Adipocyte (in vitro differentiated cells): ENCODE results near the gene GNAS.
A peak's percentile ranks its signal among the peaks of the same experiment; 100 is the strongest.

Source experiments
- DNase-seq: peaks from one replicate; pipeline ENCODE4 v3.0.0-alpha.2; 2015; ENCODE audit warnings: low read depth
- H3K27me3 ChIP-seq: replicated peaks from 2 replicates; pipeline ENCODE4 v1.7.0; 2013; ENCODE audit warnings: mild to moderate bottlenecking, low read length, moderate library complexity; ENCODE audit not compliant: control insufficient read depth, insufficient read depth
- H3K36me3 ChIP-seq: 2 replicates; pipeline ENCODE4 v1.7.0; 2013; ENCODE audit warnings: low read length, mild to moderate bottlenecking, moderate library complexity; ENCODE audit not compliant: control insufficient read depth, insufficient read depth, severe bottlenecking
- H3K4me1 ChIP-seq: 2 replicates; pipeline ENCODE4 v1.7.0; 2013; ENCODE audit warnings: mild to moderate bottlenecking, low read length, moderate library complexity; ENCODE audit not compliant: control insufficient read depth, insufficient read depth
- H3K4me3 ChIP-seq: 2 replicates; pipeline ENCODE4 v1.7.0; 2013; ENCODE audit warnings: mild to moderate bottlenecking, low read length, moderate library complexity
- H3K9ac ChIP-seq: 2 replicates; pipeline ENCODE4 v1.7.0; 2013; ENCODE audit warnings: mild to moderate bottlenecking, low read length, moderate library complexity
- H3K9me3 ChIP-seq: 2 replicates; pipeline ENCODE4 v1.7.0; 2013; ENCODE audit warnings: mild to moderate bottlenecking, low read length, moderate library complexity; ENCODE audit not compliant: control insufficient read depth

GNAS gene

DNA sequence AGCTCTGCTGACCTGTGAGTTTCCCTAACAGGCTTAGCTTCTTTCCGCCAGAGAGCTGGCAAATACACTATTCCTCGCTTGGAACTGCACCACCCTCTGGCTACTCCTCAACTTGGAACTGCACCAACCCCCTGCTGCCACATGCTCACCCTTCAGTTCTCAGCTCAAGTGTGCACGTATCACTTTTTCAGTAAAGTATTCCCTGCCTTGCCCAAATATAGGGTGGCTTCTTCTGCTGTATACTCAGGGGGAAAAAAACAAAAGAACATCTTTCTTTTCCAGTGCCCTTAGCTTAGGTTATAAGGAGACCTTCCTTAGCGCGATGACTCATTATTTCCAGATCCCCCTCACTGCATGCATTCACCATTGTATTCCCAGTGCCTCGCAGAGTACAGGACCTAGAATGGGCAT, 23.0 kb upstream of the GNAS start:
- no peak for DNase-seq
- H3K4me1 ChIP-seq: peaks cover 2% of the 10 kb centered on the region
- H3K9ac ChIP-seq: no peak overlapping the region
- H3K4me3 ChIP-seq: no peak overlapping the region
- H3K9me3 ChIP-seq: no peaks in the 10 kb centered on the region
- H3K27me3 ChIP-seq: peaks cover 6% of the 10 kb centered on the region
- no peaks in the 10 kb centered on the region for H3K36me3 ChIP-seq

DNA sequence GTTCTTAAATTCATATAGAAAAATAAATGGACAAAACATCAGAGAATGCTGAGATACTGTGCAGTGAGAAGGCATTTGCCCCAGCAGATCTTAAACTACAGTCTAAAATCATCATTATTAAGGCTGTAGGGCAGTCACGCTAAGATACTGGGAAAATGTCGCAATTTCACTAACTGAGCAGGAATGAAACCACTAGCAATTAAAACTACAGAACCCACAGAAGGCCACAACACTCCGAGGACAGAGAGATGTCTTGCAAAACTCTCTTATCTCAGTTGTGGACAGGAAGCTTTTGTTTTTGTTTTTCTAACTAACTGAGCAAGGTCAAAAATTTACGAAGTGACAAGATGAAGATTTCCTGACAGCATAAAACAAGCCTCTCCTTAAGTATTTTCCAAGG, 20.1 kb upstream of the GNAS start:
- no peak overlapping the region for H3K4me3 ChIP-seq
- DNase-seq: no peak
- no peaks in the 10 kb centered on the region for H3K36me3 ChIP-seq
- H3K27me3 ChIP-seq: peaks cover 4% of the 10 kb centered on the region
- H3K4me1 ChIP-seq: peaks cover 2% of the 10 kb centered on the region
- H3K9me3 ChIP-seq: no peaks in the 10 kb centered on the region
- no peak overlapping the region for H3K9ac ChIP-seq

DNA sequence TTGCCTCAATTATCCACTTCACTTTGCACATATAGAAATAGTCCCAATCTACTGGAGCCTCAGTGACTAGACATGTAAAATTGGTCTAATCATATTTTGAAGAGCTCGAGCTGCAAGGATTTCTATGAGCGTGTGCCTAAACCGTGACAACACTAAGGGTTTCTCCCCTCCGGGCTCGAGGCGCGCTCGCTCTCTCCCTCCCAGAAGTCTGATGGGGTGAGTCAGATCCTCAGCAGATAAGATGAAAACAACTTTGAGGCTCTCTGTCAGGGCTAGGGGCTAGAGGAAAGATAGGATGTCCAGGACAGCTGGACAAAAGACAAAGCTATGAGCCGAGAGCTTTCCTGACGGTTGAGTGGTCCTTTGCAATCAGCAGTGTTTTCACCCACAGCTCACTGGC, 18.6 kb upstream of the GNAS start:
- Histone ChIP-seq H3K9ac (no peak overlapping the region), H3K9me3 (no peaks in the 10 kb centered on the region), H3K36me3 (no peaks in the 10 kb centered on the region), H3K27me3 (peaks cover 4% of the 10 kb centered on the region), H3K4me3 (no peak overlapping the region), H3K4me1 (peaks cover 2% of the 10 kb centered on the region)
- no peak for DNase-seq

DNA sequence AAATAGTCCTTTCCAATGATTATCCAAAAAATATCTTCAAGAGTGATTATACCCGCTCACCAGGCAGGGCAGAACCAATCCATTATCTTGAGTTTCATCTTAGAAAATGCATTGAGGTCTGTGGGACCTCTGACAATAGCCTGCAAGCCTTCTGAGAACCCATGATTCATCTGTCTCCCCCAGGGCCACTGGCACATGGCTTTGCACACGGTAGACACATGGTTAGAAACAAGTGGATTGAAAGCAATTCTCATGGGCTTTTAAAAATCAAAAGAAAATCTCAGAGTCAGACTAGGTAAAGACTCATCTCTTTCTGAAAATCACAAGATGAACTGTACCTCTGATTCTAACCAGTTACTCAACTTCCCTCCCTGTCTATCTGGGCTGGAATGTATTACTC, 17.3 kb upstream of the GNAS start:
- Histone ChIP-seq H3K4me3 (no peak overlapping the region), H3K9me3 (no peaks in the 10 kb centered on the region), H3K9ac (no peak overlapping the region), H3K4me1 (no peaks in the 10 kb centered on the region), H3K27me3 (peaks cover 4% of the 10 kb centered on the region), H3K36me3 (no peaks in the 10 kb centered on the region)
- DNase-seq: no peak

DNA sequence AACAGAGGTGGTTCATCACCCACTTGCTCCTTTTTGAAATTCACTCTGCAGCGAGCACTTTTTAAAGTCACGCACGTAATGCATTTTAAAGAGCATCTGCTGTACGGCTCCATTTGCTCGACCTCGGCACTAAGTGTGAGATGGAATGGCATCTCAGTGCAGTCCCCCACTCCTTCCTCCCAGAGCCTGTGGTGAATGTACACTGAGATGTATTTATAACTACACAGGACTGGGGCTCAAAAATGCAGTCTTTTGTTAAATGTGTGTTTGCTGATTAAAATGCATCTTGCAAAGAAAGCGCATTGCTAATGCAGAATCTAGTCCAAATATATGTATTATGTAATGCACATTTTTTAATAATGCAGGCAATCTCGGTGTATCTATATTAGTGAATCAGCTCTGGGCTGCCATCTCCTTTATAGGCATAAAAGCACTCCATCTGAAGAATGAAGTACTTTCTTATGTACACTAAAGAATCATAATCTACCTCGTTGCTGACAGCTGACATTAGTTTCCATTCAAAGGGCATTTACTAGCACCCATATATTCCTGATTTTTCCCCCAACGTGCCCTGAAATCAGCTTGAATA, 15.8 kb upstream of the GNAS start:
- no peak overlapping the region for H3K4me3 ChIP-seq
- no peak overlapping the region for H3K9ac ChIP-seq
- H3K36me3 ChIP-seq: no peaks in the 10 kb centered on the region
- H3K4me1 ChIP-seq: no peaks in the 10 kb centered on the region
- peaks cover 4% of the 10 kb centered on the region for H3K27me3 ChIP-seq
- DNase-seq: no peak
- H3K9me3 ChIP-seq: no peaks in the 10 kb centered on the region

DNA sequence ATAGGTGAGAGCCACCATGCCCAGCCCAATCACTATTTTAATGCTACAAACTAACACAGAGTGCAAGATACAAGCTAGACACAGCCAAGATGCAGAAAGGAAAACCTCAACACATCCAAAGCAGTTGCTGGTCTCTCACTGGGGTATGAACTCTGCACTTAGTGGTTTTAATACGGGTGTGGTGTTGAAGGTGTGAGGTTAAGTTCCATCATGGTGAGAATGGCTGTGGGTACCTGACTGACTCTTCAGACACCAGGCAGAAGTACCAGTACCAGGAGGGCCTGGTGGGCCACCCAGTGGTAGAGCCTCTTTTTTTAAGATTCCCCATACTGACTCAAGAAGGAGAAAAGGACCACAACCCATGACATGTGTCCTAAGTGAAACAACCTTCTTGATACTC, 14.8 kb upstream of the GNAS start:
- Histone ChIP-seq H3K27me3 (peaks cover 9% of the 10 kb centered on the region), H3K4me3 (no peak overlapping the region), H3K9ac (no peak overlapping the region), H3K4me1 (no peaks in the 10 kb centered on the region), H3K9me3 (no peaks in the 10 kb centered on the region), H3K36me3 (no peaks in the 10 kb centered on the region)
- no peak for DNase-seq

DNA sequence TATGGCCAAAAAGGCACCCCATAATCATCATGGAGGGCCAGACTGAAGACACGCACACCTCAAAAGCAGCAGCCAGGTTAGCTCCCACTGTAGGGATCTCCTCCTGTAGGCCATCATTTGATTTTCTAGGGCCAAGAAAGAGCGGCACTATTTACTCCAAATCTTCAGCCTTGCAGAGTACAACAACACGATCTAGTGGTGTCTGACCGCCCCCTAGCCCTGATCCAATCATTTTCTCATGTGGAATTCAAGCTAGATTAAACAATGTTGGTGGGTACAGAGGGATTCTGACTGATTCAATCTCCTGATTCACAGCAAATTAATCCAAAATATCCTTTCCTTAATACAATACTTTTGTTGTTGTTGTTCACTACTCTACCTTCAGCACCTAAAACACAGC, 14.3 kb upstream of the GNAS start:
- no peaks in the 10 kb centered on the region for H3K4me1 ChIP-seq
- H3K9me3 ChIP-seq: no peaks in the 10 kb centered on the region
- no peaks in the 10 kb centered on the region for H3K36me3 ChIP-seq
- H3K9ac ChIP-seq: no peak overlapping the region
- peaks cover 13% of the 10 kb centered on the region for H3K27me3 ChIP-seq
- H3K4me3 ChIP-seq: no peak overlapping the region
- no peak for DNase-seq

DNA sequence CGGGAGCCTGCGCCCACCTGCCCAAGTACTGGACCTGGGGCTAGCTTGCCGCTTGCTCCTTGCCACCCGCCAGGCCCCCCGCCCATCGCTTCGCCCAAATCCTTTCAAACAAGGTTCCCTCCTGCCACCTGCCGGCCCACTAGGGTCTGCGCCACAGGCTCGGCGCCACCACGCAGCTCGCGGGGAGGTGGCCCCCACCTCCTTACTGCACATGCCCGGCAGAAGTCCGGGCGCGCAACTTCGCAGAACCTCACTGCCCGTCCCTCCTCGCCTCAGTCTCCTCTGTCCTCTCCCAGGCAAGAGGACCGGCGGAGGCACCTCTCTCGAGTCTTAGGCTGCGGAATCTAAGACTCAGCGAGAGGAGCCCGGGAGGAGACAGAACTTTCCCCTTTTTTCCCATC, 13.0 kb upstream of the GNAS start:
- no peaks in the 10 kb centered on the region for H3K9me3 ChIP-seq
- no peaks in the 10 kb centered on the region for H3K36me3 ChIP-seq
- no peak overlapping the region for H3K9ac ChIP-seq
- H3K4me3 ChIP-seq: no peak overlapping the region
- H3K27me3 ChIP-seq: peaks cover 13% of the 10 kb centered on the region
- DNase-seq: peak; percentile 43
- H3K4me1 ChIP-seq: no peaks in the 10 kb centered on the region

DNA sequence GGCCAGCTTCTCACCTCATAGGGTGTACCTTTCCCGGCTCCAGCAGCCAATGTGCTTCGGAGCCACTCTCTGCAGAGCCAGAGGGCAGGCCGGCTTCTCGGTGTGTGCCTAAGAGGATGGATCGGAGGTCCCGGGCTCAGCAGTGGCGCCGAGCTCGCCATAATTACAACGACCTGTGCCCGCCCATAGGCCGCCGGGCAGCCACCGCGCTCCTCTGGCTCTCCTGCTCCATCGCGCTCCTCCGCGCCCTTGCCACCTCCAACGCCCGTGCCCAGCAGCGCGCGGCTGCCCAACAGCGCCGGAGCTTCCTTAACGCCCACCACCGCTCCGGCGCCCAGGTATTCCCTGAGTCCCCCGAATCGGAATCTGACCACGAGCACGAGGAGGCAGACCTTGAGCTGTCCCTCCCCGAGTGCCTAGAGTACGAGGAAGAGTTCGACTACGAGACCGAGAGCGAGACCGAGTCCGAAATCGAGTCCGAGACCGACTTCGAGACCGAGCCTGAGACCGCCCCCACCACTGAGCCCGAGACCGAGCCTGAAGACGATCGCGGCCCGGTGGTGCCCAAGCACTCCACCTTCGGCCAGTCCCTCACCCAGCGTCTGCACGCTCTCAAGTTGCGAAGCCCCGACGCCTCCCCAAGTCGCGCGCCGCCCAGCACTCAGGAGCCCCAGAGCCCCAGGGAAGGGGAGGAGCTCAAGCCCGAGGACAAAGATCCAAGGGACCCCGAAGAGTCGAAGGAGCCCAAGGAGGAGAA, 12.3 kb upstream of the GNAS start:
- no peak for DNase-seq
- Histone ChIP-seq H3K27me3 (peaks cover 13% of the 10 kb centered on the region), H3K9ac (no peak overlapping the region), H3K4me3 (no peak overlapping the region), H3K36me3 (no peaks in the 10 kb centered on the region), H3K9me3 (no peaks in the 10 kb centered on the region), H3K4me1 (no peaks in the 10 kb centered on the region)

DNA sequence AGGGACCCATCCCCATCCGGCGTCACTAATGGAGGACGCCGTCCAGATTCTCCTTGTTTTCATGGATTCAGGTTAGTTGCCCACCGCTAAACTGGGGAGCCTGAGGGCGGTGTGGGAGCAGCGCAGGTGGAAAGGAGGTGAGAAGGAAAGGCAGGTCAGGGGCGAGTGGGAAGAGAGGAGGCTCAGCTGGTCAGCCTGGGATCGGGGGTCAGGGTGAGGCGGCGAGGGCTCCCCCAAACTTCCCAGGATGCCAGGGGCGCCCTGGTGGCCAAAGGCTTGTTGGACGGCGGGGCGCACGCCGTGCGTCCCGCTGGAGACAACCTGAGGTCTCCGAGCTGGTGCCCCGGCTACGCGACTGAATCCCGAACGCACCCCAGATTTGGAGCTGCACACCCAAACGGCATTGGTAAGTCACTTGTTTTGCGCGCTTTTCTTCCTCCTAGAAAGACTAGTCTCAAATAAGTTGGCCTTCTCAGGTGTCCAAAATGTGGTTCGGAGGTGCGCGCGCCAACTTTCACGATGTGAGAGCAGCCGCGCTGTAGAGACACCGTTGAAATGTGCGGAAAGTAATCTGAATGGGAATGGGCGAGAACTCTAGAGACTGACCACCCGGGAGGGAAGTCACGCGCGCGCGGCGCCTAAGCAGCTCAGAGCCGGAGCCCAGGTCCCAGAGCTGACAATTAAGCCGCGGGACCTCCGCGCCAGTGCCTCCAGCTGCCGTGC, 11.5 kb upstream of the GNAS start:
- H3K4me3 ChIP-seq: no peak overlapping the region
- H3K27me3 ChIP-seq: peaks cover 13% of the 10 kb centered on the region

DNA sequence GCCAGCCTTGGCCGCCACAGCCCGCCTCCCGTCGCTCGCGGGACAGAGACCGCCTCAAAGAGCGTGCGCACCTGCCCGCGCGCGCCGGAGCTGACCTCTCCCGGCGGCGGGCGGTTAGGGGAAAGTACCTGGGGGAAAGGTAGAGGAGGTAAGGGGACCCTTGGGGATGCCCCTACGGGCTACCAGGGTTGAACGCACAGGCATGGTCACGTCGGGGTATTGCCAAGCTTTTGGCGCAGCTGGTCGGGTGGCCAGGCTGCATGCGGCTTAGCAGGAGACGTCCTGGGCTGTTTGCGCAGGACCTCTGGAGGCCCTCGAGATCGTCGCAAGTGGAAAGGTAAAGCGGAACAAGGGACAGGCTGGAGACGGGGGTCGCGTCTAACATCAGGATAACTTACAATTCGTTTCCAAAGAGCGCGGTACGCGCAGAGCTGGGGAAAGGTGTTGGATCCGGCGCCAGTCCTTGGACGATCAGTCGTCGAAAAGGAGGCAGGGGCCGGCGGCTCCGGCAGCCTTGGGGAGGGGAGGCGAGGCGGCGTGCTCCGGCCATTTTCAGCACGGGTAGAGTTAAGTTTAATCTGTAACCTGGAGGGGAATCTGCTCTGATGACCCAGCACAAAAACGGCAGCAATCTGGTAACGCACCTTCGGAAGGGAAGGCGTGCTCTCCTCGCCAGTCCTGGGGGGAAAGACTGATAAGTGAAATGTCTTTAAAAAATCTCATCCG, 10.8 kb upstream of the GNAS start:
- no peak for DNase-seq
- H3K4me3 ChIP-seq: no peak overlapping the region
- no peak overlapping the region for H3K9ac ChIP-seq
- no peaks in the 10 kb centered on the region for H3K36me3 ChIP-seq
- H3K4me1 ChIP-seq: no peaks in the 10 kb centered on the region
- peaks cover 14% of the 10 kb centered on the region for H3K27me3 ChIP-seq
- no peaks in the 10 kb centered on the region for H3K9me3 ChIP-seq

More for the DNA sequence above, 11.5 kb upstream of the GNAS start:
- Histone ChIP-seq H3K9ac (no peak overlapping the region), H3K4me1 (no peaks in the 10 kb centered on the region), H3K9me3 (no peaks in the 10 kb centered on the region), H3K36me3 (no peaks in the 10 kb centered on the region)
- DNase-seq: no peak
